Body of pancreas (tissue), 4 donors: ENCODE measurements around the gene SLC9A8.

Experiments used
- CTCF ChIP-seq, 7 experiments: fragments of 450-650 bp in 4 of 7; fragments of 200-600 bp in 3 of 7; sonication (generic) in 3 of 7; IDR thresholded peaks; one replicate each; pipeline ENCODE4 v1.5.1; 2016 to 2019; ENCODE audit warnings: antibody characterized with exemption in 7 of 7
- POLR2A ChIP-seq, 3 donors: fragments of 450-650 bp; IDR thresholded peaks; one replicate each; pipeline ENCODE4 v1.6.1; 2016; ENCODE audit warnings: antibody characterized with exemption in 3 of 3, mild to moderate bottlenecking in 2 of 3

GRCh38 chr20:49885558-49886332 is 73.1 kb downstream of the SLC9A8 start:
- TF ChIP-seq POLR2A (IDR thresholded peaks at IDR 0.05) (no peak), CTCF (IDR thresholded peaks at IDR 0.05) (no peak)
